Ishikawa (cell line): Measurements from ENCODE around the gene WBP1L.

Source experiments
- CEBPB ChIP-seq: IDR thresholded peaks from 2 replicates; pipeline ENCODE4 v1.6.1; 2012
- CREB1 ChIP-seq: IDR thresholded peaks from 2 replicates; pipeline ENCODE4 v1.6.1; 2012; ENCODE audit warnings: low read depth
- EGR1 ChIP-seq: IDR thresholded peaks from 2 replicates; pipeline ENCODE4 v1.6.1; 2012
- EP300 ChIP-seq: IDR thresholded peaks from 2 replicates; pipeline ENCODE4 v1.6.1; 2012; ENCODE audit warnings: borderline replicate concordance
- FOXM1 ChIP-seq: IDR thresholded peaks from 2 replicates; pipeline ENCODE4 v1.6.1; 2012; ENCODE audit warnings: low read depth, borderline replicate concordance
- NFIC ChIP-seq: IDR thresholded peaks from 2 replicates; pipeline ENCODE4 v1.6.1; 2012
- RAD21 ChIP-seq: IDR thresholded peaks from 2 replicates; pipeline ENCODE4 v1.6.1; 2012; ENCODE audit warnings: low read depth
- TCF12 ChIP-seq: IDR thresholded peaks from 2 replicates; pipeline ENCODE4 v1.6.1; 2012; ENCODE audit warnings: low read depth
- TEAD4 ChIP-seq: IDR thresholded peaks from 2 replicates; pipeline ENCODE4 v1.6.1; 2012
- YY1 ChIP-seq: IDR thresholded peaks from 2 replicates; pipeline ENCODE4 v1.6.1; 2012; ENCODE audit warnings: low read depth
- TF ChIP-seq, protein P1 (sequence below): IDR thresholded peaks from 2 replicates; pipeline ENCODE4 v1.6.1; 2012
- TF ChIP-seq, protein P2 (sequence below): IDR thresholded peaks from 2 replicates; pipeline ENCODE4 v1.6.1; 2012; ENCODE audit warnings: low read depth, mild to moderate bottlenecking
- TF ChIP-seq, protein P3 (sequence below): IDR thresholded peaks from 2 replicates; pipeline ENCODE4 v1.6.1; 2012

DNA sequence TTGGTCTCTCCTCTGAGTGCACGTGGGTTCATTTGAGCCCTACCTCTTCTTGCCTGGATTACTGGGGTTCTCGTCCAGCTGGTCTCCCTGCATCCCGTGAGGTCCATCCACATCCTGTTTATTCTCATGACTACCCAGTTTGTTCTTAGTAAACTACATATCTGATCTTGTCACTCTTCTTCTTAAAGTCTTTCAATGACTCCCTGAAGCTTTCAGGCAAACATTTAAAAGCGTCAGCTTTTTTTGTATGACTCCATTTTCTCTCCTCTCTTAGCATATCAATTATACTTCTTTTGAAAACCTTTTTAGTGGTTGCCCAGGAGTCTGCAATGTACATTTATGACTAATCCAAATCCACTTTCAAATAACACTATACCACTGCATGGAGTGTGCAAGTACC is 21.8 kb upstream of the WBP1L start:
- TF ChIP-seq TCF12 (no peak), NFIC (no peak), TEAD4 (no peak), CEBPB (no peak), EP300 (no peak), YY1 (no peak), CREB1 (no peak), EGR1 (no peak), RAD21 (no peak), FOXM1 (no peak)
- TF ChIP-seq, protein P1, sequence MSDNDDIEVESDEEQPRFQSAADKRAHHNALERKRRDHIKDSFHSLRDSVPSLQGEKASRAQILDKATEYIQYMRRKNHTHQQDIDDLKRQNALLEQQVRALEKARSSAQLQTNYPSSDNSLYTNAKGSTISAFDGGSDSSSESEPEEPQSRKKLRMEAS, result no peak
- TF ChIP-seq, protein P2, sequence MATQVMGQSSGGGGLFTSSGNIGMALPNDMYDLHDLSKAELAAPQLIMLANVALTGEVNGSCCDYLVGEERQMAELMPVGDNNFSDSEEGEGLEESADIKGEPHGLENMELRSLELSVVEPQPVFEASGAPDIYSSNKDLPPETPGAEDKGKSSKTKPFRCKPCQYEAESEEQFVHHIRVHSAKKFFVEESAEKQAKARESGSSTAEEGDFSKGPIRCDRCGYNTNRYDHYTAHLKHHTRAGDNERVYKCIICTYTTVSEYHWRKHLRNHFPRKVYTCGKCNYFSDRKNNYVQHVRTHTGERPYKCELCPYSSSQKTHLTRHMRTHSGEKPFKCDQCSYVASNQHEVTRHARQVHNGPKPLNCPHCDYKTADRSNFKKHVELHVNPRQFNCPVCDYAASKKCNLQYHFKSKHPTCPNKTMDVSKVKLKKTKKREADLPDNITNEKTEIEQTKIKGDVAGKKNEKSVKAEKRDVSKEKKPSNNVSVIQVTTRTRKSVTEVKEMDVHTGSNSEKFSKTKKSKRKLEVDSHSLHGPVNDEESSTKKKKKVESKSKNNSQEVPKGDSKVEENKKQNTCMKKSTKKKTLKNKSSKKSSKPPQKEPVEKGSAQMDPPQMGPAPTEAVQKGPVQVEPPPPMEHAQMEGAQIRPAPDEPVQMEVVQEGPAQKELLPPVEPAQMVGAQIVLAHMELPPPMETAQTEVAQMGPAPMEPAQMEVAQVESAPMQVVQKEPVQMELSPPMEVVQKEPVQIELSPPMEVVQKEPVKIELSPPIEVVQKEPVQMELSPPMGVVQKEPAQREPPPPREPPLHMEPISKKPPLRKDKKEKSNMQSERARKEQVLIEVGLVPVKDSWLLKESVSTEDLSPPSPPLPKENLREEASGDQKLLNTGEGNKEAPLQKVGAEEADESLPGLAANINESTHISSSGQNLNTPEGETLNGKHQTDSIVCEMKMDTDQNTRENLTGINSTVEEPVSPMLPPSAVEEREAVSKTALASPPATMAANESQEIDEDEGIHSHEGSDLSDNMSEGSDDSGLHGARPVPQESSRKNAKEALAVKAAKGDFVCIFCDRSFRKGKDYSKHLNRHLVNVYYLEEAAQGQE, result no peak
- TF ChIP-seq, protein P3, sequence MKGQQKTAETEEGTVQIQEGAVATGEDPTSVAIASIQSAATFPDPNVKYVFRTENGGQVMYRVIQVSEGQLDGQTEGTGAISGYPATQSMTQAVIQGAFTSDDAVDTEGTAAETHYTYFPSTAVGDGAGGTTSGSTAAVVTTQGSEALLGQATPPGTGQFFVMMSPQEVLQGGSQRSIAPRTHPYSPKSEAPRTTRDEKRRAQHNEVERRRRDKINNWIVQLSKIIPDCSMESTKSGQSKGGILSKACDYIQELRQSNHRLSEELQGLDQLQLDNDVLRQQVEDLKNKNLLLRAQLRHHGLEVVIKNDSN, result no peak
